PC-9 (cell line): ENCODE data around the gene ZNF335.

Experiments used
- EZH2 ChIP-seq: fragments of 200-600 bp; sonication (generic); IDR thresholded peaks from 2 replicates; pipeline ENCODE4 v1.8.0; 2017; ENCODE audit warnings: antibody characterized with exemption, low read depth
- TF ChIP-seq, protein P1 (sequence below): fragments of 200-600 bp; sonication (generic); conservative IDR thresholded peaks from 2 replicates; pipeline ENCODE4 v1.6.1; 2017; ENCODE audit warnings: mixed run types, antibody characterized with exemption, mild to moderate bottlenecking, moderate library complexity

DNA sequence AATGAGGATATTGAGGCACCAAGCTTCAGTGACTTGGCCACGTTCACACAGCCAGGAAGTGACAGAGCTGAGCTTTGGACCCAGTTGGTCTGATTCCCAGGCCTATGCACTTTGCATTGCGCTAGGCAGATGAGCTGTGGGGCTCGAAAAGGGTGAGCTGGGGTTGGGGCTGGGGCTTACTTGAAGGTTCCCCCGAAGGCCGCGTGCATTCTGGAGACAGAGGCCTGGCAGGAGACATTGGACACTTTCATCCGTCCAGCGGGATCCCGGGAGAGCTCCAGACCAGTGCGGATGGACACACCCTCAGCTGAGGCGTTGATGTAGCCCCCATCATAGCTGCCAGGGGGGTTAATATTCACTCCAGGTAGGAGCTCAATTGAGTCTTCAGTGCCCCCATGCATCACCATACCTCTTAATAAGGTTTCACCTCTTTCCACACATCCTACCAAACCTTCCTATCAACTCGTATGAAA, 62.6 kb downstream of the ZNF335 start:
- TF ChIP-seq, protein P1, sequence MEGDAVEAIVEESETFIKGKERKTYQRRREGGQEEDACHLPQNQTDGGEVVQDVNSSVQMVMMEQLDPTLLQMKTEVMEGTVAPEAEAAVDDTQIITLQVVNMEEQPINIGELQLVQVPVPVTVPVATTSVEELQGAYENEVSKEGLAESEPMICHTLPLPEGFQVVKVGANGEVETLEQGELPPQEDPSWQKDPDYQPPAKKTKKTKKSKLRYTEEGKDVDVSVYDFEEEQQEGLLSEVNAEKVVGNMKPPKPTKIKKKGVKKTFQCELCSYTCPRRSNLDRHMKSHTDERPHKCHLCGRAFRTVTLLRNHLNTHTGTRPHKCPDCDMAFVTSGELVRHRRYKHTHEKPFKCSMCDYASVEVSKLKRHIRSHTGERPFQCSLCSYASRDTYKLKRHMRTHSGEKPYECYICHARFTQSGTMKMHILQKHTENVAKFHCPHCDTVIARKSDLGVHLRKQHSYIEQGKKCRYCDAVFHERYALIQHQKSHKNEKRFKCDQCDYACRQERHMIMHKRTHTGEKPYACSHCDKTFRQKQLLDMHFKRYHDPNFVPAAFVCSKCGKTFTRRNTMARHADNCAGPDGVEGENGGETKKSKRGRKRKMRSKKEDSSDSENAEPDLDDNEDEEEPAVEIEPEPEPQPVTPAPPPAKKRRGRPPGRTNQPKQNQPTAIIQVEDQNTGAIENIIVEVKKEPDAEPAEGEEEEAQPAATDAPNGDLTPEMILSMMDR: no peak
- no peak for TF ChIP-seq EZH2
